ENCODE data around the gene RILPL2. TPM values are rescaled to one million over a fixed set of nuclear protein-coding genes. Genes with fewer than 3 reads are reported as not detected.

RILPL2 gene
- total and polyA plus RNA-seq, 9 of the 15 experiments (the other 6 are each of a cell fraction or from before 2014, with no cell fraction given), result 0.61 to 5.8 (median 4.3) TPM

DNA sequence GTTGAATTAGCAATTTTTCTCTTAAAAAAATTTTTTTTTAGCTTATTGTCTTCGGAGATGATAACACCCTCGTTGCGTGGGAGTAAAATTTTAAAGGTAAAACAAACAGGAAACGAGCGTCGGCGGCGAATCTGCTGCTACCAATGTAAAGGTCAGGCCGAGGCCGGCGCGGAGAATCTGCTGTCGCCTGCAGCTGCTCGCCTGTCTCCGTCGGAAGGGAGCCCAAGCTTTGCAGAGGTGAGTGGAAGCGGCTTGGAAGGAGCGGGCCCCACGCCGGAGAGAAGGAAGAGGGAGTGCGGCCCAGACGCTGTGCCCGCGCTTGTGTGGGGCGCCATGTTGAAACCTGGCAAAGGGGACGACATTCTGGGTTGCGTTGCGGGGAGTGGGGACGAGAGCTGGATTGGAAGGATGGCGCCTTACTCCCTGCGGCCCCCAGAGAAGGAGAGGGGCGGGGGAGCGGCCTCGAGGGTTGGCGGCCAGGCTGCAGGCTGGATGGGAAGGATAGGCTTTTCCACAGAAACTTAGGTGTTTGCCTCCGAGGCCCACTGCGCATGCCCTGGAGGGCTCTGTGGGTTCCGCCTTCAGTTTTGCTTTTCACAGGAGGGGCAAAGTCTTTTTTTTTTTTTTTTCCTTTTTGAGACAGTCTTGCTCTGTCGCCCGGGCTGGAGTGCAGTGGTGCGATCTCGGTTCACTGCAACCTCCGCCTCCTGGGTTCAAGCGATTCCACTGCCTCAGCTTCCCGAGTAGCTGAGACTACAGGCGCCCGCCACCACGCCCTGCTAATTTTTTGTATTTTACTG is 21.7 kb upstream of the RILPL2 start, which contains the start of gene SNRNP35 (continued):
- no peak for TF ChIP-seq ZNF76 (CRISPR knock-in tag; IDR thresholded peaks at IDR 0.05; ENCODE audit: borderline replicate concordance)
- TF ChIP-seq ETV6 (IDR thresholded peaks at IDR 0.05; ENCODE audit: borderline replicate concordance in 1 of 2, low read depth in 2 of 2, low read length in 1 of 2), result no peak
- TF ChIP-seq ETV6 (CRISPR knock-in tag; IDR thresholded peaks at IDR 0.05; ENCODE audit: borderline replicate concordance), result 0 out of 2 replicates have a peak, but pooled peaks have one; percentile 39
- peak; percentile 71; the same call in 1 of the 2 replicates for TF ChIP-seq NR2C2 (CRISPR knock-in tag; IDR thresholded peaks at IDR 0.05)
- peak; percentile 84 for TF ChIP-seq NR2C2 (tag; IDR thresholded peaks at IDR 0.05)
- peak; percentile 97 for TF ChIP-seq PHF8 (IDR thresholded peaks at IDR 0.05; ENCODE audit: borderline replicate concordance, low read length)
- TF ChIP-seq, protein P1, sequence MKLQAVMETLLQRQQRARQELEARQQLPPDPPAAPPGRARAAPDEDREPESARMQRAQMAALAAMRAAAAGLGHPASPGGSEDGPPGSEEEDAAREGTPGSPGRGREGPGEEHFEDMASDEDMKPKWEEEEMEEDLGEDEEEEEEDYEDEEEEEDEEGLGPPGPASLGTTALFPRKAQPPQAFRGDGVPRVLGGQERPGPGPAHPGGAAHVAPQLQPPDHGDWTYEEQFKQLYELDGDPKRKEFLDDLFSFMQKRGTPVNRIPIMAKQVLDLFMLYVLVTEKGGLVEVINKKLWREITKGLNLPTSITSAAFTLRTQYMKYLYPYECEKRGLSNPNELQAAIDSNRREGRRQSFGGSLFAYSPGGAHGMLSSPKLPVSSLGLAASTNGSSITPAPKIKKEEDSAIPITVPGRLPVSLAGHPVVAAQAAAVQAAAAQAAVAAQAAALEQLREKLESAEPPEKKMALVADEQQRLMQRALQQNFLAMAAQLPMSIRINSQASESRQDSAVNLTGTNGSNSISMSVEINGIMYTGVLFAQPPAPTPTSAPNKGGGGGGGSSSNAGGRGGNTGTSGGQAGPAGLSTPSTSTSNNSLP (IDR thresholded peaks at IDR 0.05; ENCODE audit: borderline replicate concordance, low read depth, low read length), result peak; percentile 59; the same call in 1 of the 2 replicates
- no peak for TF ChIP-seq SETDB1 (IDR thresholded peaks at IDR 0.05; ENCODE audit: low read length)
- TF ChIP-seq ZKSCAN1 (IDR thresholded peaks at IDR 0.05; ENCODE audit: low read depth, low read length), result peak; percentile 35; the same call in 1 of the 2 replicates
- 0 out of 2 replicates have a peak, but pooled peaks have one; percentile 68 for TF ChIP-seq ZNF232 (CRISPR knock-in tag; IDR thresholded peaks at IDR 0.05)
- TF ChIP-seq, protein P2, sequence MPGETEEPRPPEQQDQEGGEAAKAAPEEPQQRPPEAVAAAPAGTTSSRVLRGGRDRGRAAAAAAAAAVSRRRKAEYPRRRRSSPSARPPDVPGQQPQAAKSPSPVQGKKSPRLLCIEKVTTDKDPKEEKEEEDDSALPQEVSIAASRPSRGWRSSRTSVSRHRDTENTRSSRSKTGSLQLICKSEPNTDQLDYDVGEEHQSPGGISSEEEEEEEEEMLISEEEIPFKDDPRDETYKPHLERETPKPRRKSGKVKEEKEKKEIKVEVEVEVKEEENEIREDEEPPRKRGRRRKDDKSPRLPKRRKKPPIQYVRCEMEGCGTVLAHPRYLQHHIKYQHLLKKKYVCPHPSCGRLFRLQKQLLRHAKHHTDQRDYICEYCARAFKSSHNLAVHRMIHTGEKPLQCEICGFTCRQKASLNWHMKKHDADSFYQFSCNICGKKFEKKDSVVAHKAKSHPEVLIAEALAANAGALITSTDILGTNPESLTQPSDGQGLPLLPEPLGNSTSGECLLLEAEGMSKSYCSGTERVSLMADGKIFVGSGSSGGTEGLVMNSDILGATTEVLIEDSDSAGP (CRISPR knock-in tag; IDR thresholded peaks at IDR 0.05), result 0 out of 2 replicates have a peak, but pooled peaks have one; percentile 18
- TF ChIP-seq TOE1 (IDR thresholded peaks at IDR 0.05; ENCODE audit: borderline replicate concordance), result peak; percentile 67
- TF ChIP-seq TOE1 (CRISPR knock-in tag; IDR thresholded peaks at IDR 0.05; ENCODE audit: borderline replicate concordance, low read depth), result no peak
- no peak for TF ChIP-seq ZNF324 (CRISPR knock-in tag; IDR thresholded peaks at IDR 0.05)
- peak; percentile 100 for TF ChIP-seq EP300 (IDR thresholded peaks at IDR 0.05; ENCODE audit: low read length)
- TF ChIP-seq SMARCE1 (IDR thresholded peaks at IDR 0.05), result peak; percentile 15; the same call in 1 of the 2 replicates
- TF ChIP-seq, protein P3, sequence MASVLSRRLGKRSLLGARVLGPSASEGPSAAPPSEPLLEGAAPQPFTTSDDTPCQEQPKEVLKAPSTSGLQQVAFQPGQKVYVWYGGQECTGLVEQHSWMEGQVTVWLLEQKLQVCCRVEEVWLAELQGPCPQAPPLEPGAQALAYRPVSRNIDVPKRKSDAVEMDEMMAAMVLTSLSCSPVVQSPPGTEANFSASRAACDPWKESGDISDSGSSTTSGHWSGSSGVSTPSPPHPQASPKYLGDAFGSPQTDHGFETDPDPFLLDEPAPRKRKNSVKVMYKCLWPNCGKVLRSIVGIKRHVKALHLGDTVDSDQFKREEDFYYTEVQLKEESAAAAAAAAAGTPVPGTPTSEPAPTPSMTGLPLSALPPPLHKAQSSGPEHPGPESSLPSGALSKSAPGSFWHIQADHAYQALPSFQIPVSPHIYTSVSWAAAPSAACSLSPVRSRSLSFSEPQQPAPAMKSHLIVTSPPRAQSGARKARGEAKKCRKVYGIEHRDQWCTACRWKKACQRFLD (CRISPR knock-in tag; IDR thresholded peaks at IDR 0.05), result peak; percentile 49; the same call in 1 of the 2 replicates
- TF ChIP-seq EGR1 (conservative IDR thresholded peaks at IDR 0.05), result peak; percentile 89
- TF ChIP-seq HDAC3 (IDR thresholded peaks at IDR 0.05; ENCODE audit: borderline replicate concordance, partially characterized antibody), result peak; percentile 24
- peak; percentile 77 for TF ChIP-seq CREM (IDR thresholded peaks at IDR 0.05; ENCODE audit: low read depth)
- TF ChIP-seq BRCA1 (IDR thresholded peaks at IDR 0.05), result no peak
- no peak for TF ChIP-seq BRCA1 (CRISPR knock-in tag; IDR thresholded peaks at IDR 0.05)
- TF ChIP-seq, protein P4, sequence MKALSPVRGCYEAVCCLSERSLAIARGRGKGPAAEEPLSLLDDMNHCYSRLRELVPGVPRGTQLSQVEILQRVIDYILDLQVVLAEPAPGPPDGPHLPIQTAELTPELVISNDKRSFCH (CRISPR knock-in tag; IDR thresholded peaks at IDR 0.05), result no peak
- TF ChIP-seq, protein P4 (tag; IDR thresholded peaks at IDR 0.05), result peak; percentile 96

Measured in K562 (cell line).